ENCODE results near the gene SCN4A.

GRCh38 chr17:63950940-63951907 lies 21.5 kb downstream of the SCN4A start:
- no peak for TF ChIP-seq POLR2A (IDR thresholded peaks at IDR 0.05; ENCODE audit: extremely low read depth, insufficient read length)
- TF ChIP-seq, protein P1, sequence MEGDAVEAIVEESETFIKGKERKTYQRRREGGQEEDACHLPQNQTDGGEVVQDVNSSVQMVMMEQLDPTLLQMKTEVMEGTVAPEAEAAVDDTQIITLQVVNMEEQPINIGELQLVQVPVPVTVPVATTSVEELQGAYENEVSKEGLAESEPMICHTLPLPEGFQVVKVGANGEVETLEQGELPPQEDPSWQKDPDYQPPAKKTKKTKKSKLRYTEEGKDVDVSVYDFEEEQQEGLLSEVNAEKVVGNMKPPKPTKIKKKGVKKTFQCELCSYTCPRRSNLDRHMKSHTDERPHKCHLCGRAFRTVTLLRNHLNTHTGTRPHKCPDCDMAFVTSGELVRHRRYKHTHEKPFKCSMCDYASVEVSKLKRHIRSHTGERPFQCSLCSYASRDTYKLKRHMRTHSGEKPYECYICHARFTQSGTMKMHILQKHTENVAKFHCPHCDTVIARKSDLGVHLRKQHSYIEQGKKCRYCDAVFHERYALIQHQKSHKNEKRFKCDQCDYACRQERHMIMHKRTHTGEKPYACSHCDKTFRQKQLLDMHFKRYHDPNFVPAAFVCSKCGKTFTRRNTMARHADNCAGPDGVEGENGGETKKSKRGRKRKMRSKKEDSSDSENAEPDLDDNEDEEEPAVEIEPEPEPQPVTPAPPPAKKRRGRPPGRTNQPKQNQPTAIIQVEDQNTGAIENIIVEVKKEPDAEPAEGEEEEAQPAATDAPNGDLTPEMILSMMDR (IDR thresholded peaks at IDR 0.05; ENCODE audit: low read depth, low read length) = peak; percentile 11

Data from NB4 (cell line).